ENCODE data around the gene KRTAP10-11.

DNA sequence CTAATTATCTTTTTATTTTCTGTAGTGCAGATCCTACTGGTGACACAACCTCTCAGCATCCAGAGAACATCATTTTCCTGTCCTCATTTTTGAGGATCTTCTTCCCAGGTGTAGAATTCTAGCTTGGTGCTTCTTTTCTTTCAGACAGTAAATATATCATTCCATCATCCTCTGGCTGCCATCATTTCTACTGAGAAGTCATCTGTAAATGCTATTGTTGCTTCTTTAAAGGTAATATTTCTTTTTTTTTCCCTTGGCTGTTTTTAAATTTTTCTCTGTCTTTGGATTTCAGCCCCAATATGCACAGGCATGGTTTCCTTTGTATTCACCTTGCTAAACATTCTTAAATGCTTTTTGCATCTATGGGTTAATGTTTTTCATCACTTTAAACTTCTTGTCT, 22.6 kb upstream of the KRTAP10-11 start:
- TF ChIP-seq, protein P1, sequence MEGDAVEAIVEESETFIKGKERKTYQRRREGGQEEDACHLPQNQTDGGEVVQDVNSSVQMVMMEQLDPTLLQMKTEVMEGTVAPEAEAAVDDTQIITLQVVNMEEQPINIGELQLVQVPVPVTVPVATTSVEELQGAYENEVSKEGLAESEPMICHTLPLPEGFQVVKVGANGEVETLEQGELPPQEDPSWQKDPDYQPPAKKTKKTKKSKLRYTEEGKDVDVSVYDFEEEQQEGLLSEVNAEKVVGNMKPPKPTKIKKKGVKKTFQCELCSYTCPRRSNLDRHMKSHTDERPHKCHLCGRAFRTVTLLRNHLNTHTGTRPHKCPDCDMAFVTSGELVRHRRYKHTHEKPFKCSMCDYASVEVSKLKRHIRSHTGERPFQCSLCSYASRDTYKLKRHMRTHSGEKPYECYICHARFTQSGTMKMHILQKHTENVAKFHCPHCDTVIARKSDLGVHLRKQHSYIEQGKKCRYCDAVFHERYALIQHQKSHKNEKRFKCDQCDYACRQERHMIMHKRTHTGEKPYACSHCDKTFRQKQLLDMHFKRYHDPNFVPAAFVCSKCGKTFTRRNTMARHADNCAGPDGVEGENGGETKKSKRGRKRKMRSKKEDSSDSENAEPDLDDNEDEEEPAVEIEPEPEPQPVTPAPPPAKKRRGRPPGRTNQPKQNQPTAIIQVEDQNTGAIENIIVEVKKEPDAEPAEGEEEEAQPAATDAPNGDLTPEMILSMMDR (conservative IDR thresholded peaks at IDR 0.05 in 1 of 2, IDR thresholded peaks at IDR 0.05 in 1 of 2; ENCODE audit: low read depth in 1 of 2, low read length in 2 of 2), result no peak
- no peak for TF ChIP-seq EZH2 (IDR thresholded peaks at IDR 0.05; ENCODE audit: low read length, missing control alignments)

Data from fibroblast of lung (primary cell).